H1 (cell line): ENCODE results near the gene TMEM212. TPM values are rescaled to one million over a fixed set of nuclear protein-coding genes. Genes with fewer than 3 reads are reported as not detected.

Experiments used
- CTCF ChIA-PET: fragments of 300-600 bp; sonication (Branson Sonifier 250); formaldehyde crosslinking; loops from one replicate; lab custom pipeline; 2021; ENCODE audit not compliant: partially characterized antibody; lab: Charles Lee
- POLR2A ChIA-PET: fragments of 300-600 bp; sonication (Branson Sonifier 250); formaldehyde crosslinking; loops from one replicate; lab custom pipeline; 2021; ENCODE audit warnings: inconsistent platforms; ENCODE audit not compliant: partially characterized antibody; lab: Charles Lee
- DNase-seq, 2 experiments: peaks; one replicate each; pipeline versions ENCODE4 v3.0.0 to v3.0.0-alpha.2; 2010 to 2022; ENCODE audit warnings: low spot score in 2 of 2, low read depth in 1 of 2, mixed read lengths in 1 of 2
- FAIRE-seq: peaks from 2 replicates; lab custom pipeline; 2011; peaks lifted over from hg19 to GRCh38; lab: Jason Lieb, UNC
- H2AFZ ChIP-seq: 2 replicates; pipeline ENCODE4 v1.8.1; 2012; ENCODE audit warnings: low read length, inconsistent platforms
- H2AK5ac ChIP-seq: 2 replicates; pipeline ENCODE4 v1.6.1; 2013; ENCODE audit warnings: low read depth, low read length
- H2BK120ac ChIP-seq: replicated peaks from 2 replicates; pipeline ENCODE3; 2013; ENCODE audit warnings: low read depth, low read length, inconsistent platforms
- H2BK12ac ChIP-seq: 2 replicates; pipeline ENCODE4 v1.6.1; 2013; ENCODE audit warnings: low read depth, low read length
- H2BK15ac ChIP-seq: 2 replicates; pipeline ENCODE4 v1.6.1; 2013; ENCODE audit warnings: low read length
- H2BK20ac ChIP-seq: 2 replicates; pipeline ENCODE4 v1.6.1; 2013; ENCODE audit warnings: low read length
- H2BK5ac ChIP-seq: 2 replicates; pipeline ENCODE4 v1.6.1; 2013; ENCODE audit warnings: low read depth, low read length
- H3K14ac ChIP-seq: 2 replicates; pipeline ENCODE4 v1.6.1; 2013; ENCODE audit warnings: inconsistent platforms; ENCODE audit not compliant: insufficient read length
- H3K18ac ChIP-seq: 2 replicates; pipeline ENCODE4 v1.6.1; 2013; ENCODE audit warnings: low read length; ENCODE audit errors: extremely low read depth
- H3K23ac ChIP-seq: 2 replicates; pipeline ENCODE4 v1.6.1; 2013; ENCODE audit warnings: inconsistent platforms; ENCODE audit not compliant: insufficient read length
- H3K23me2 ChIP-seq: 2 replicates; pipeline ENCODE4 v1.6.1; 2013; ENCODE audit warnings: low read depth, low read length
- H3K27ac ChIP-seq: 2 replicates; pipeline ENCODE4 v1.6.1; 2011; ENCODE audit warnings: low read depth, low read length, inconsistent platforms
- H3K27me3 ChIP-seq, 4 experiments: replicated peaks in 1 of 4; 1 replicate in 1 of 4; 2 replicates in 3 of 4; pipeline versions ENCODE4 v1.6.1 to v1.8.1; 2011 to 2013; ENCODE audit warnings: low read length in 3 of 4, mild to moderate bottlenecking in 3 of 4, inconsistent platforms in 2 of 4, mixed read lengths in 2 of 4, moderate library complexity in 1 of 4; ENCODE audit not compliant: control insufficient read depth in 3 of 4, insufficient read depth in 3 of 4; ENCODE audit errors: extremely low read depth in 1 of 4
- H3K36me3 ChIP-seq, 4 experiments: 2 replicates each; pipeline versions ENCODE4 v1.6.1 to v1.8.1; 2011 to 2013; ENCODE audit warnings: mild to moderate bottlenecking in 4 of 4, low read length in 3 of 4, moderate library complexity in 2 of 4, control low read depth in 1 of 4, inconsistent platforms in 1 of 4; ENCODE audit not compliant: insufficient read depth in 4 of 4, control insufficient read depth in 2 of 4
- H3K4ac ChIP-seq: replicated peaks from 2 replicates; pipeline ENCODE3; 2013; ENCODE audit warnings: low read length, low read depth, mixed read lengths, inconsistent platforms; ENCODE audit not compliant: insufficient read length
- H3K4me1 ChIP-seq, 4 experiments: replicated peaks in 1 of 4; 1 replicate in 1 of 4; 2 replicates in 3 of 4; pipeline versions ENCODE4 v1.6.1 to v1.8.1; 2011 to 2013; ENCODE audit warnings: low read length in 3 of 4, inconsistent platforms in 2 of 4, mixed read lengths in 1 of 4; ENCODE audit not compliant: insufficient read depth in 4 of 4, control insufficient read depth in 3 of 4
- H3K4me2 ChIP-seq, 2 experiments: 2 replicates each; pipeline versions ENCODE4 v1.6.1 to v1.8.1; 2011 to 2013; ENCODE audit warnings: low read depth in 2 of 2, low read length in 2 of 2, control low read depth in 1 of 2, inconsistent platforms in 1 of 2, mild to moderate bottlenecking in 1 of 2; ENCODE audit not compliant: insufficient read depth in 1 of 2
- H3K4me3 ChIP-seq, 4 experiments: fragments of 200-600, 300-600 bp in 1 of 4; sonication (generic), shearing (Covaris generic), sonication (Bioruptor Twin) in 1 of 4; 2 replicates each; pipeline versions ENCODE4 v1.5.1 to v1.8.1; 2011 to 2016; ENCODE audit warnings: low read length in 4 of 4, low read depth in 3 of 4, control low read depth in 2 of 4, inconsistent platforms in 2 of 4, mild to moderate bottlenecking in 2 of 4, mixed read lengths in 1 of 4, moderate library complexity in 1 of 4; ENCODE audit not compliant: insufficient read depth in 2 of 4; ENCODE audit errors: extremely low read depth in 1 of 4
- H3K56ac ChIP-seq: replicated peaks from 2 replicates; pipeline ENCODE3; 2013; ENCODE audit warnings: low read depth, mild to moderate bottlenecking, mixed read lengths, low read length, inconsistent platforms; ENCODE audit not compliant: insufficient read length
- H3K79me1 ChIP-seq: 2 replicates; pipeline ENCODE4 v1.6.1; 2013; ENCODE audit warnings: low read depth, low read length, control low read depth
- H3K79me2 ChIP-seq, 2 experiments: 2 replicates each; pipeline versions ENCODE4 v1.6.1 to v1.8.1; 2012 to 2013; ENCODE audit warnings: low read length in 2 of 2, mild to moderate bottlenecking in 2 of 2, inconsistent platforms in 1 of 2; ENCODE audit not compliant: insufficient read depth in 2 of 2, control insufficient read depth in 1 of 2
- H3K9ac ChIP-seq, 4 experiments: replicated peaks in 1 of 4; 1 replicate in 1 of 4; 2 replicates in 3 of 4; pipeline versions ENCODE4 v1.6.1 to v1.8.1; 2011 to 2013; ENCODE audit warnings: low read depth in 3 of 4, low read length in 3 of 4, control low read depth in 2 of 4, mild to moderate bottlenecking in 2 of 4, moderate library complexity in 2 of 4, inconsistent platforms in 1 of 4; ENCODE audit errors: extremely low read depth in 1 of 4
- H3K9me3 ChIP-seq, 2 experiments: 2 replicates each; pipeline versions ENCODE4 v1.6.1 to v1.8.1; 2012 to 2013; ENCODE audit warnings: mild to moderate bottlenecking in 2 of 2, moderate library complexity in 2 of 2, control low read depth in 1 of 2, inconsistent platforms in 1 of 2, low read depth in 1 of 2, low read length in 1 of 2, mixed read lengths in 1 of 2; ENCODE audit not compliant: insufficient read depth in 2 of 2
- H4K20me1 ChIP-seq, 2 experiments: replicated peaks in 1 of 2; 2 replicates each; pipeline versions ENCODE3 to v1.8.1; 2011 to 2013; ENCODE audit warnings: inconsistent platforms in 2 of 2, low read length in 2 of 2, mild to moderate bottlenecking in 1 of 2; ENCODE audit not compliant: insufficient read depth in 2 of 2, control insufficient read depth in 1 of 2
- H4K5ac ChIP-seq: 2 replicates; pipeline ENCODE4 v1.6.1; 2013; ENCODE audit warnings: low read length, low read depth, mixed read lengths, inconsistent platforms; ENCODE audit not compliant: insufficient read length
- H4K8ac ChIP-seq: 2 replicates; pipeline ENCODE4 v1.8.0; 2013; ENCODE audit warnings: mild to moderate bottlenecking, moderate library complexity, low read length, inconsistent platforms; ENCODE audit not compliant: insufficient read depth; ENCODE audit errors: extremely low read depth
- H4K91ac ChIP-seq: replicated peaks from 2 replicates; pipeline ENCODE3; 2013; ENCODE audit warnings: low read length, mixed read lengths, inconsistent platforms; ENCODE audit not compliant: insufficient read length
- CEBPB ChIP-seq: IDR thresholded peaks from 2 replicates; pipeline ENCODE4 v1.6.1; 2012; ENCODE audit warnings: low read depth, low read length
- CTCF ChIP-seq, 3 experiments: IDR thresholded peaks; 1 replicate in 2 of 3; 2 replicates in 1 of 3; pipeline versions ENCODE4 v1.5.1 to v1.6.1; 2011; ENCODE audit warnings: low read length in 3 of 3, mild to moderate bottlenecking in 3 of 3, inconsistent platforms in 2 of 3, low read depth in 1 of 3, moderate library complexity in 1 of 3; ENCODE audit not compliant: insufficient read depth in 1 of 3; ENCODE audit errors: control extremely low read depth in 1 of 3
- GABPA ChIP-seq: IDR thresholded peaks from 2 replicates; pipeline ENCODE4 v1.6.1; 2011; ENCODE audit warnings: mild to moderate bottlenecking, low read length, moderate library complexity, borderline replicate concordance; ENCODE audit not compliant: insufficient read depth
- JUND ChIP-seq: IDR thresholded peaks from 2 replicates; pipeline ENCODE4 v1.6.1; 2011; ENCODE audit warnings: mild to moderate bottlenecking, improper control_type of control experiment, low read length
- KDM4A ChIP-seq: IDR thresholded peaks from one replicate; pipeline ENCODE4 v1.7.1; 2012; ENCODE audit warnings: low read depth, mild to moderate bottlenecking, moderate library complexity, low read length, inconsistent platforms; ENCODE audit not compliant: severe bottlenecking
- POU5F1 ChIP-seq: IDR thresholded peaks from 2 replicates; pipeline ENCODE4 v1.6.1; 2011; ENCODE audit warnings: low read depth, mild to moderate bottlenecking, low read length, moderate library complexity
- SP2 ChIP-seq: IDR thresholded peaks from 2 replicates; pipeline ENCODE4 v1.6.1; 2012; ENCODE audit warnings: mild to moderate bottlenecking, low read length, inconsistent platforms
- SRF ChIP-seq: IDR thresholded peaks from 2 replicates; pipeline ENCODE4 v1.6.1; 2011; ENCODE audit warnings: mild to moderate bottlenecking, low read depth, low read length, moderate library complexity
- TAF1 ChIP-seq: IDR thresholded peaks from 2 replicates; pipeline ENCODE4 v1.6.1; 2011; ENCODE audit warnings: mild to moderate bottlenecking, low read depth, low read length
- ZNF274 ChIP-seq: IDR thresholded peaks from 2 replicates; pipeline ENCODE4 v1.7.0; 2012; ENCODE audit warnings: low read length, borderline replicate concordance; ENCODE audit errors: extremely low read depth
- WGBS, 2 experiments: shearing (Covaris generic) in 1 of 2; methylation state at CpG; one replicate each; pipeline versions ENCODE4 v1.1.6 to v1.1.7; 2013 to 2015; ENCODE audit warnings: low lambda C conversion rate in 2 of 2, mixed read lengths in 2 of 2, inconsistent platforms in 1 of 2, low coverage in 1 of 2, missing lambda C conversion rate in 1 of 2; ENCODE audit not compliant: insufficient replicate concordance in 2 of 2, insufficient coverage in 1 of 2, insufficient read length in 1 of 2; ENCODE audit errors: extremely low coverage in 1 of 2, missing lambda C conversion rate in 1 of 2; 5-methylcytosine and 5-hydroxymethylcytosine counted together
- polyA plus RNA-seq, 7 experiments: library from polyadenylated mRNA; depleted of rRNA in 3 of 7; stranded (reverse) in 5 of 7; unstranded in 2 of 7; fragments of >200 nt in 5 of 7; fragments of 200-250 nt in 2 of 7; gene quantifications; 1 replicate in 5 of 7; 2 replicates in 1 of 7; 4 replicates in 1 of 7; pipeline versions ENCODE4 v1.2.1 to v1.2.3, GENCODE V29; 2011 to 2013; ENCODE audit warnings: missing spikeins in 2 of 7, mixed read lengths in 2 of 7
- total RNA-seq: library from RNA; stranded (reverse); fragmentation: NEBNext Ultra II Directional; extraction: Animal tissue kit (Norgen Biotek cat#: 25700); gene quantifications from 2 replicates; pipeline ENCODE4 v1.2.1, GENCODE V29; 2021

Gene TMEM212
- total and polyA plus RNA-seq, 2 of the 8 experiments (the other 6 are each of a cell fraction or from before 2014, with no cell fraction given): not detected

GRCh38 chr3:171871392-171872274, 28.5 kb downstream of the TMEM212 start:
- H3K4me1 ChIP-seq: peaks cover 2 to 8% (median 3%) of the 10 kb centered on the region in 4 experiments; a peak in 4 of 7 replicates
- H2AK5ac ChIP-seq: no peak overlapping the region
- H3K27me3 ChIP-seq: no peaks in the 10 kb centered on the region
- H2BK5ac ChIP-seq: no peak overlapping the region
- H4K91ac ChIP-seq: no peak overlapping the region
- H3K4me3 ChIP-seq: no peak overlapping the region
- WGBS, 2 experiments: 92% methylated on average over 8 of the region's 8 CpGs; no CpG with 5 or more reads in 1 of the 2 experiments
- H2BK20ac ChIP-seq: no peak overlapping the region
- no peak overlapping the region for H2AFZ ChIP-seq
- no peak overlapping the region for H3K4ac ChIP-seq
- no peaks in the 10 kb centered on the region for H3K36me3 ChIP-seq
- H2BK12ac ChIP-seq: no peak overlapping the region
- FAIRE-seq (no peak), DNase-seq (no peak)
- no peaks in the 10 kb centered on the region for H3K23me2 ChIP-seq
- H3K79me1 ChIP-seq: no peaks in the 10 kb centered on the region
- H4K5ac ChIP-seq: no peak overlapping the region
- H2BK120ac ChIP-seq: no peak overlapping the region
- no peak overlapping the region for H3K56ac ChIP-seq
- H3K9ac ChIP-seq: no peak overlapping the region
- H3K4me2 ChIP-seq: no peak overlapping the region
- H2BK15ac ChIP-seq: no peak overlapping the region
- no peaks in the 10 kb centered on the region for H3K79me2 ChIP-seq
- H4K8ac ChIP-seq: no peak overlapping the region
- CTCF ChIA-PET: no interaction called here
- no peak overlapping the region for H3K27ac ChIP-seq
- H3K23ac ChIP-seq: no peak overlapping the region
- H4K20me1 ChIP-seq: no peaks in the 10 kb centered on the region
- no peaks in the 10 kb centered on the region for H3K9me3 ChIP-seq
- H3K14ac ChIP-seq: no peak overlapping the region
- no peak overlapping the region for H3K18ac ChIP-seq
- POLR2A ChIA-PET: no interaction called here
- no peak for TF ChIP-seq CEBPB
- no peak for TF ChIP-seq JUND
- no peak for TF ChIP-seq TAF1
- TF ChIP-seq SRF: no peak
- no peak for TF ChIP-seq CTCF (IDR thresholded peaks at IDR 0.05; ENCODE audit: control extremely low read depth in 1 of 3, insufficient read depth in 1 of 3, low read depth in 1 of 3, low read length in 3 of 3)
- no peak for TF ChIP-seq ZNF274
- no peak for TF ChIP-seq GABPA
- no peak for TF ChIP-seq POU5F1
- TF ChIP-seq SP2: no peak
- TF ChIP-seq KDM4A: no peak
